Kidney epithelial cell (primary cell): ENCODE data around the gene RUFY2. TPM values are rescaled to one million over a fixed set of nuclear protein-coding genes. Genes with fewer than 3 reads are reported as not detected.

Source experiments
- DNase-seq: peaks from one replicate; pipeline ENCODE4 v3.0.0-alpha.2; 2010; ENCODE audit warnings: low read depth
- H3K27me3 ChIP-seq: 2 replicates; pipeline ENCODE4 v1.6.0; 2011; ENCODE audit warnings: low read length; ENCODE audit not compliant: control insufficient read depth, insufficient read depth
- H3K36me3 ChIP-seq: 2 replicates; pipeline ENCODE4 v1.5.1; 2011; ENCODE audit warnings: low read length; ENCODE audit not compliant: control insufficient read depth, insufficient read depth
- H3K4me3 ChIP-seq: 2 replicates; pipeline ENCODE4 v1.5.1; 2011; ENCODE audit warnings: low read depth, mild to moderate bottlenecking, control low read depth, low read length
- total RNA-seq: library from RNA; depleted of rRNA; stranded (reverse); fragments of >200 nt; gene quantifications from 2 replicates; pipeline ENCODE4 v1.2.3, GENCODE V29; 2015
- TF ChIP-seq, protein P1 (sequence below): IDR thresholded peaks from 2 replicates; pipeline ENCODE4 v1.5.1; 2011; ENCODE audit warnings: mild to moderate bottlenecking, moderate library complexity, low read length, control low read depth, inconsistent platforms; ENCODE audit not compliant: insufficient read depth, poor library complexity, severe bottlenecking

Gene RUFY2
- total RNA-seq, 1 donor from 2014 or later: 13.0 TPM

- no peaks in the 10 kb centered on the region for H3K36me3 ChIP-seq
- H3K4me3 ChIP-seq: no peak overlapping the region
- TF ChIP-seq, protein P1, sequence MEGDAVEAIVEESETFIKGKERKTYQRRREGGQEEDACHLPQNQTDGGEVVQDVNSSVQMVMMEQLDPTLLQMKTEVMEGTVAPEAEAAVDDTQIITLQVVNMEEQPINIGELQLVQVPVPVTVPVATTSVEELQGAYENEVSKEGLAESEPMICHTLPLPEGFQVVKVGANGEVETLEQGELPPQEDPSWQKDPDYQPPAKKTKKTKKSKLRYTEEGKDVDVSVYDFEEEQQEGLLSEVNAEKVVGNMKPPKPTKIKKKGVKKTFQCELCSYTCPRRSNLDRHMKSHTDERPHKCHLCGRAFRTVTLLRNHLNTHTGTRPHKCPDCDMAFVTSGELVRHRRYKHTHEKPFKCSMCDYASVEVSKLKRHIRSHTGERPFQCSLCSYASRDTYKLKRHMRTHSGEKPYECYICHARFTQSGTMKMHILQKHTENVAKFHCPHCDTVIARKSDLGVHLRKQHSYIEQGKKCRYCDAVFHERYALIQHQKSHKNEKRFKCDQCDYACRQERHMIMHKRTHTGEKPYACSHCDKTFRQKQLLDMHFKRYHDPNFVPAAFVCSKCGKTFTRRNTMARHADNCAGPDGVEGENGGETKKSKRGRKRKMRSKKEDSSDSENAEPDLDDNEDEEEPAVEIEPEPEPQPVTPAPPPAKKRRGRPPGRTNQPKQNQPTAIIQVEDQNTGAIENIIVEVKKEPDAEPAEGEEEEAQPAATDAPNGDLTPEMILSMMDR: no peak
- H3K27me3 ChIP-seq: no peaks in the 10 kb centered on the region
- DNase-seq: no peak
Measured at GRCh38 chr10:68385740-68386139, 21.3 kb downstream of the RUFY2 start.

- TF ChIP-seq, protein P1: no peak
- no peaks in the 10 kb centered on the region for H3K27me3 ChIP-seq
- H3K36me3 ChIP-seq: no peaks in the 10 kb centered on the region
- DNase-seq: no peak
- no peak overlapping the region for H3K4me3 ChIP-seq
Measured at GRCh38 chr10:68371604-68372003, 35.5 kb downstream of the RUFY2 start.

DNA sequence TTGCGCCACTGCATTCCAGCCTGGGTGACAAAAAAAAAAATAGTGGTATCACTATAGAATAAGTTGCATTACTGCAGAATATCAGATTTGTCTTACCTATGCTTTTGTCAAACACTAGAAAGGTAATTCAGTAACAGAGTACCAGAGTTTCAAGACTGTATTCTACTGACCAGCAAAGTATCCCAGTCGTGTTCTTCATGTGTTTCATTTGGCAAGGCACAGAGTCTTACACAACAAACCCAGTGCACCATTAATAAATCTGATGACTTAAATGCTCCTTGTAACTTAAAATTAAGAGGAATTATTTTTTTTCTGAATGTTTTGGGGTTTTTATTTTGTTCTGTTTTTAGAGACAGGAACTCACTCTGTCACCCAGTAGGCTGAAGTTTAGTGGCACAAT lies 40.0 kb downstream of the RUFY2 start:
- TF ChIP-seq, protein P1: no peak
- no peak overlapping the region for H3K4me3 ChIP-seq
- no peaks in the 10 kb centered on the region for H3K36me3 ChIP-seq

DNA sequence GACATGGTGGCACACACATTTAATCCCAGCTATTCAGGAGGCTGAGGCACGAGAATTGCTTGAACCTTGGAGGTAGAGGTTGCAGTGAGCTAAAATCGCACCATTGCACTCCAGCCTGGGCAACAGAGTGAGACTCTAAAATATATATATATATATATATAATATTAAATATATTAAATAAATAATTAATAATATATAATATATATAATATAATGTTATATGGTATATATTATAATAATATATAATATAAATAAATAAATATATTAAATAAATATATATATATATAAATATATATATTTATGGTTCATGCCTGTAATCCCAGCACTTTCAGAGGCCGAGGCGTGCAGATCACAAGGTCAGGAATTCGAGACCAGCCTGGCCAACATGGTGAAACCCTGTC lies 40.5 kb downstream of the RUFY2 start:
- Histone ChIP-seq H3K36me3 (no peaks in the 10 kb centered on the region), H3K4me3 (no peak overlapping the region), H3K27me3 (no peaks in the 10 kb centered on the region)
- TF ChIP-seq, protein P1: no peak
- DNase-seq: no peak

More for the DNA sequence above, 40.0 kb downstream of the RUFY2 start:
- no peaks in the 10 kb centered on the region for H3K27me3 ChIP-seq
- no peak for DNase-seq

DNA sequence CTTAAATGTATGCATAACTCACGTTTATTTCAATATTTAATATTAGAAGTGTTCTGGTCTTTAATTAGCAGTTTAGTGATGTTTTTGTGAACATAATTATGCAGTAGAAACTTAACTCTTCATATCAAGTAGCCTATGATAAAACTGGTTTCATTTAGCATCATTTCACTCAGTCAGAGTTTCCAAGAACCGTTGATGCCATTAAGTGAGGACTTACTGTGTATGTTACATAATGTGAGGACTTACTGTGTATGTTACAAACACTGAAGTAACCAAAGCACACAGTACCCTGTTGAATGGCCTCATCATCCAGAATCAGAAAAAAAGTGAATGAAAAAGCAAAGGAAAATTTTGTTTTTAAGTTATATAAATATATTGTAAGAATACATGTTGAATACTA lies 41.5 kb downstream of the RUFY2 start:
- Histone ChIP-seq H3K4me3 (no peak overlapping the region), H3K27me3 (no peaks in the 10 kb centered on the region), H3K36me3 (no peaks in the 10 kb centered on the region)
- TF ChIP-seq, protein P1: no peak
- no peak for DNase-seq

DNA sequence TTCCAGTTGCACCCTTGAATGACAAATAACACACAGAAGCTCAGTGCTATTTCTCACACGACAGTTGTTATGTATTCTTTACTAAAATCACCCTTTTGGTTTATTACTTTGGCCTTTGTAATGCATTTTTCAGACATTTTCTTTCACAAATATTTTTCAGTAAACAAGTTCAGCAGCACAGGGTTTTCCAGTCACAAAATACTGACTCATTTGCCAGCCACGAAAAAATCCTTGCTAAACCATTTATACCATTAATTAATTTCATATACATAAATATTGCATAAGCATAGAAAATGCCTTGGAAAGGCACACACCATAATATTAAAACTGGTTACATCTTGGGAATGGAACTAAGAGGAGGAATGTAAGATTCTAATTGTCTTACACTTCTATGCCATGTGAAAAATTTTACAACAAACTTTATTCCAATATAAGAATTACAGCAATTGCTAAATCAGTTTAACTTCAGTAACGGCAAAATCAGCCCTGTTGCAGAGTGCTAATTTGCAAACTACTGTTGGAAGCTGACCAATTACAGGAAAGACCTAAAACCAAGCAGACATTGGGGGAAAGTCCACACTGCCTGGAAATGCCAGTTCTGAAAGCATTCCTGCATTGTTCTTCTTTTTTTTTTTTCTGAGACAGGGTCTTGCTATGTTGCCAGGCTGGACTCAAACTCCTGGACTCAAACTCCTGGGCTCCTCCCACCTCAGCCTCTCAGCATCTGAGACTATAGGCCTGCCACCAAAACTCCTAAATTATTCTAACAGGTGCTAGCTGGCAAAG lies 42.8 kb downstream of the RUFY2 start:
- H3K27me3 ChIP-seq: no peaks in the 10 kb centered on the region
- DNase-seq: no peak
- H3K4me3 ChIP-seq: no peak overlapping the region
- TF ChIP-seq, protein P1: no peak
- no peaks in the 10 kb centered on the region for H3K36me3 ChIP-seq
